CD14-positive monocyte (primary cell): ENCODE results near the gene BTBD8. TPM values are rescaled to one million over a fixed set of nuclear protein-coding genes. Genes with fewer than 3 reads are reported as not detected.

Experiments
- DNase-seq, 3 donors: peaks; one replicate each; pipeline ENCODE4 v3.0.0-alpha.2; 2011 to 2022
- H2AFZ ChIP-seq: 2 replicates; pipeline ENCODE4 v1.6.0; 2012; ENCODE audit warnings: mild to moderate bottlenecking, low read depth, low read length, inconsistent platforms; ENCODE audit not compliant: insufficient read depth, poor library complexity, severe bottlenecking
- H3K27ac ChIP-seq, 2 donors: 1 replicate in 1 of 2; 2 replicates in 1 of 2; pipeline ENCODE4 v1.5.1; 2012 to 2013; ENCODE audit warnings: low read length in 2 of 2, control low read depth in 1 of 2, inconsistent platforms in 1 of 2, low read depth in 1 of 2, mild to moderate bottlenecking in 1 of 2
- H3K27me3 ChIP-seq, 2 donors: one replicate each; pipeline versions ENCODE4 v1.6.0 to v1.6.1; 2011 to 2013; ENCODE audit warnings: low read length in 2 of 2; ENCODE audit not compliant: control insufficient read depth in 2 of 2, insufficient read depth in 2 of 2
- H3K36me3 ChIP-seq, 2 donors: replicated peaks in 1 of 2; 1 replicate in 1 of 2; 2 replicates in 1 of 2; pipeline versions ENCODE4 v1.5.1 to v1.6.1; 2012 to 2013; ENCODE audit warnings: low read length in 2 of 2, control low read depth in 1 of 2, inconsistent platforms in 1 of 2, mild to moderate bottlenecking in 1 of 2; ENCODE audit not compliant: insufficient read depth in 2 of 2, control insufficient read depth in 1 of 2
- H3K4me1 ChIP-seq, 2 donors: 1 replicate in 1 of 2; 2 replicates in 1 of 2; pipeline versions ENCODE4 v1.5.1 to v1.6.1; 2012 to 2013; ENCODE audit warnings: low read length in 2 of 2, control low read depth in 1 of 2, inconsistent platforms in 1 of 2, mild to moderate bottlenecking in 1 of 2, moderate library complexity in 1 of 2; ENCODE audit not compliant: insufficient read depth in 2 of 2, control insufficient read depth in 1 of 2
- H3K4me2 ChIP-seq: replicated peaks from 2 replicates; pipeline ENCODE3; 2012; ENCODE audit warnings: low read length, moderate library complexity, mild to moderate bottlenecking; ENCODE audit not compliant: poor library complexity, severe bottlenecking; ENCODE audit errors: extremely low read depth
- H3K4me3 ChIP-seq, 3 experiments: fragments of 200-600 bp in 1 of 3; sonication (generic) in 1 of 3; replicated peaks in 1 of 3; 1 replicate in 2 of 3; 2 replicates in 1 of 3; pipeline ENCODE4 v1.5.1; 2011 to 2013; ENCODE audit warnings: low read length in 3 of 3, mild to moderate bottlenecking in 3 of 3, control low read depth in 2 of 3, low read depth in 2 of 3, inconsistent platforms in 1 of 3, moderate library complexity in 1 of 3
- H3K79me2 ChIP-seq: 2 replicates; pipeline ENCODE4 v1.6.0; 2012; ENCODE audit warnings: mild to moderate bottlenecking, control low read depth, inconsistent platforms, low read length, moderate library complexity; ENCODE audit not compliant: insufficient read depth
- H3K9ac ChIP-seq: 2 replicates; pipeline ENCODE4 v1.6.0; 2017; ENCODE audit warnings: low read length, mild to moderate bottlenecking; ENCODE audit not compliant: insufficient read depth, poor library complexity, severe bottlenecking
- H3K9me3 ChIP-seq, 2 donors: replicated peaks in 1 of 2; 1 replicate in 1 of 2; 2 replicates in 1 of 2; pipeline versions ENCODE4 v1.5.1 to v1.6.1; 2012 to 2013; ENCODE audit warnings: low read length in 2 of 2, control low read depth in 1 of 2; ENCODE audit not compliant: control insufficient read depth in 1 of 2, insufficient read depth in 1 of 2
- H4K20me1 ChIP-seq: 2 replicates; pipeline ENCODE4 v1.6.0; 2012; ENCODE audit warnings: mild to moderate bottlenecking, low read length, control low read depth, moderate library complexity; ENCODE audit not compliant: insufficient read depth
- H3K27ac Mint-ChIP-seq, 7 donors: one replicate each; pipeline ENCODE4 v1.8.0; 2020; ENCODE audit warnings: mild to moderate bottlenecking in 7 of 7, mixed read lengths in 7 of 7, moderate library complexity in 6 of 7, inconsistent platforms in 2 of 7
- H3K27me3 Mint-ChIP-seq, 3 donors: one replicate each; pipeline ENCODE4 v1.8.0; 2021 to 2022; ENCODE audit warnings: low read depth in 3 of 3, mild to moderate bottlenecking in 3 of 3, mixed read lengths in 3 of 3, moderate library complexity in 3 of 3, inconsistent platforms in 1 of 3
- H3K36me3 Mint-ChIP-seq, 2 donors: one replicate each; pipeline ENCODE4 v1.8.0; 2020; ENCODE audit warnings: mixed read lengths in 2 of 2, inconsistent platforms in 1 of 2, mild to moderate bottlenecking in 1 of 2
- H3K4me1 Mint-ChIP-seq: one replicate; pipeline ENCODE4 v1.8.0; 2020; ENCODE audit warnings: mild to moderate bottlenecking, mixed read lengths
- H3K4me3 Mint-ChIP-seq, 2 donors: one replicate each; pipeline ENCODE4 v1.8.0; 2020; ENCODE audit warnings: mild to moderate bottlenecking in 2 of 2, mixed read lengths in 2 of 2, moderate library complexity in 1 of 2
- H3K9me3 Mint-ChIP-seq, 7 donors: one replicate each; pipeline ENCODE4 v1.8.0; 2020 to 2022; ENCODE audit warnings: mixed read lengths in 7 of 7, mild to moderate bottlenecking in 6 of 7, moderate library complexity in 6 of 7, inconsistent platforms in 2 of 7
- WGBS: methylation state at CpG from one replicate; pipeline ENCODE4 v1.1.5; 2013; ENCODE audit warnings: missing lambda C conversion rate; ENCODE audit not compliant: insufficient coverage; 5-methylcytosine and 5-hydroxymethylcytosine counted together
- intact Hi-C, 2 donors: fragments of 100-400 bp; cut with micrococcal nuclease; formaldehyde crosslinking; loops; one replicate each; pipeline versions ENCODE4 v1.15.0 to v1.15.1; 2023
- polyA minus RNA-seq: library from RNA; depleted of rRNA, polyadenylated mRNA; stranded (reverse); fragments of >200 nt; gene quantifications from 2 replicates; pipeline ENCODE4 v1.2.3, GENCODE V29; 2012
- polyA plus RNA-seq, 3 donors: library from polyadenylated mRNA; depleted of rRNA in 1 of 3; unstranded in 2 of 3; stranded (reverse) in 1 of 3; fragments of 300-500 nt in 2 of 3; fragments of >200 nt in 1 of 3; fragmentation: Illumina TruSeq in 2 of 3; gene quantifications; 1 replicate in 2 of 3; 2 replicates in 1 of 3; pipeline ENCODE4 v1.2.3, GENCODE V29; 2012 to 2021
- total RNA-seq, 12 experiments: library from RNA in 1 of 12; stranded (reverse) in 1 of 12; fragments of 120-200 nt in 1 of 12; gene quantifications; one replicate each; pipeline ENCODE4 v1.2.4 and lab custom pipeline; 2013 to 2026; ENCODE audit warnings: mixed read lengths in 6 of 12, inconsistent platforms in 1 of 12
- TF ChIP-seq, protein P1 (sequence below): fragments of 200-600 bp; IDR thresholded peaks from one replicate; pipeline ENCODE4 v1.8.0; 2022; ENCODE audit warnings: antibody characterized with exemption, mild to moderate bottlenecking

Gene BTBD8
- 2.2 TPM for total RNA-seq (2013)
- polyA plus RNA-seq (1 to 10 TPM in 1 of 3 donors, under 1 TPM in 2; 0.44 to 1.1 (median 0.88) TPM), polyA minus RNA-seq (0.42 and 0.56 TPM in 2 replicates), total RNA-seq (lab: John Stamatoyannopoulos, UW) (1.2 to 8.0 (median 3.3) reads per million in 11 experiments)

DNA sequence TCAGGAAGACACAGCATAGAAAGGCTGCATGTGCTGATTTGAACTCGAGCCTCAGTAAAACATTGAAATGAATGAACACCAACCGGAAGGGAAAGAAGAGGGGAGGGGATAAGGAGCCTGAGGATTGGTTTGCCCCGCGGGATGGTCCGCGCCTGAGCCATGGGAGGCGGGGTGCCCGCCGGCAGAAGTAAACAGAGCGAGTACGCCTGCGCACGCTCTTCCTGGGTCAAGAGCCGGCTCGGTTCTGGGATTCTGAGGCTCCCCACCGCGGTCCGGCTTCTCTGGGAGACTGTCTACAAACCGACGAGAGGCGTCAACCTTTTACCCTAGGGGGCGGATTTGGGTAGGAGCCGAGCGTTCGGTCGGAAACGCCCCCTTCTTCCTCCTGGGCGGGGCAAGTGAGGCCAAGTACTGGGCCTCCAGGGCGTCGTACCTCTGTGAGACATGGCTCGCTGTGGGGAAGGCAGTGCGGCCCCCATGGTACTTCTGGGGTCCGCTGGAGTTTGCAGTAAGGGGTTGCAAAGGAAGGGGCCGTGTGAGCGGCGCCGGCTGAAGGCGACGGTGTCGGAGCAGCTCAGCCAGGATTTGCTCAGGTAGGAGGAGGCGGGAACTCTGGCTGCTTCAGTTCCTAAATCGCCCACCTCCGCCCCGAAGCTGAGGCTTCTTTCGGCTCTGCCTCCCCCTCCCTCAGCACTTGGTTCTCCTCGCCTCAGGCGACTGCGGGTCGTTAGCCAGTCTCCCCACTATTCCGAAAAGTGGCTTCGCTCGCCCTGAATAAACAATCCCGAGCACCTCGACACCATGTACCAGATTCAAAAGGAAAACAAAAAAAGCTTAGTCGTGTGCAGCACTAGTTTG lies at the start of gene BTBD8:
Gene BTBD8, plus strand, starts transcription at position 218 of the 858 bp plus-strand sequence. Its CDS starts 227 bp downstream, at position 445.
- H3K4me1 Mint-ChIP-seq, result peaks cover 10% of the 10 kb centered on the region
- H3K4me2 ChIP-seq, result peak within 1 kb of the TSS; percentile 75
- no peaks in the 10 kb centered on the region for H3K79me2 ChIP-seq
- peak; percentile 73 to 78 (median 74) for DNase-seq
- WGBS, result under 1% methylated on average over 49 of the region's 55 CpGs
- H3K36me3 Mint-ChIP-seq, result peaks cover 5% of the 10 kb centered on the region in 2 donors
- H3K27me3 Mint-ChIP-seq, result peaks cover 0 to 2% (median 2%) of the 10 kb centered on the region in 3 donors
- H3K4me3 Mint-ChIP-seq, result peak within 1 kb of the TSS; percentile 99 to 100
- intact Hi-C loops, result loop anchor here in 1 of 2 donors (10.0 kb wide), 1 partner anchor 214 kb away; the partner anchor contains the start of genes GLMN and RPAP2
- TF ChIP-seq, protein P1, sequence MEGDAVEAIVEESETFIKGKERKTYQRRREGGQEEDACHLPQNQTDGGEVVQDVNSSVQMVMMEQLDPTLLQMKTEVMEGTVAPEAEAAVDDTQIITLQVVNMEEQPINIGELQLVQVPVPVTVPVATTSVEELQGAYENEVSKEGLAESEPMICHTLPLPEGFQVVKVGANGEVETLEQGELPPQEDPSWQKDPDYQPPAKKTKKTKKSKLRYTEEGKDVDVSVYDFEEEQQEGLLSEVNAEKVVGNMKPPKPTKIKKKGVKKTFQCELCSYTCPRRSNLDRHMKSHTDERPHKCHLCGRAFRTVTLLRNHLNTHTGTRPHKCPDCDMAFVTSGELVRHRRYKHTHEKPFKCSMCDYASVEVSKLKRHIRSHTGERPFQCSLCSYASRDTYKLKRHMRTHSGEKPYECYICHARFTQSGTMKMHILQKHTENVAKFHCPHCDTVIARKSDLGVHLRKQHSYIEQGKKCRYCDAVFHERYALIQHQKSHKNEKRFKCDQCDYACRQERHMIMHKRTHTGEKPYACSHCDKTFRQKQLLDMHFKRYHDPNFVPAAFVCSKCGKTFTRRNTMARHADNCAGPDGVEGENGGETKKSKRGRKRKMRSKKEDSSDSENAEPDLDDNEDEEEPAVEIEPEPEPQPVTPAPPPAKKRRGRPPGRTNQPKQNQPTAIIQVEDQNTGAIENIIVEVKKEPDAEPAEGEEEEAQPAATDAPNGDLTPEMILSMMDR, result peak; percentile 17
- H4K20me1 ChIP-seq, result no peaks in the 10 kb centered on the region
- peak within 1 kb of the TSS; percentile 57 to 87 (median 66) for H3K4me3 ChIP-seq
- H3K27ac ChIP-seq, result peak within 1 kb of the TSS; percentile 21 to 78
- no peaks in the 10 kb centered on the region for H3K36me3 ChIP-seq
- no peaks in the 10 kb centered on the region for H3K27me3 ChIP-seq
- peaks cover 8 to 10% of the 10 kb centered on the region in 2 donors for H3K4me1 ChIP-seq
- peak within 1 kb of the TSS; percentile 96 for H2AFZ ChIP-seq
- peaks cover 4 to 10% of the 10 kb centered on the region in 2 donors for H3K9me3 ChIP-seq
- H3K9ac ChIP-seq, result peak within 1 kb of the TSS; percentile 72
- H3K27ac Mint-ChIP-seq, result peak within 1 kb of the TSS; percentile 82 to 95 (median 92)
- H3K9me3 Mint-ChIP-seq, result peaks cover 4 to 17% (median 12%) of the 10 kb centered on the region in 7 donors

DNA sequence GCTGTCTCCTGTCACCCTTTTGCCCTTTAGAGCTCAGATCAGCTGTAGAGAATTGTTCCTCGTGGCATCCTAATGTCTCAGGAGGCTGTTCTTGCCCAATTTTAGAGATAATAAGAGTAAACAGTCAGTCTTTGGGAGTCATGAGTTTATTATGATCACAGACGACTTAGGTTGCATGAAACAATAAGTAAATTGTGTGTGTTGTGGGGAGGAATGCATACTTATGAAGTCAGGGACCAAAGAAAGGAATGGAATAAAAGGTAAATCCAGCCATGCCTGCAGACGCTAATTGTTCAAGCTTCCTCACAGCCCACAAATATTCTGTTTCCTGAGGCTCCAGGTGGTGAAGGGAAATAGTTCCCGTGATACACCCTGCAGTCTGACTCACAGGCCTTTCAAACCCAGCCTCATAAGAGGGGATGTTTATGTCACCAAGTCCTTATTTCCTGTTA lies 49.5 kb upstream of the BTBD8 start:
- H3K27me3 Mint-ChIP-seq, result peaks cover 36 to 48% (median 44%) of the 10 kb centered on the region in 3 donors
- no peak overlapping the region for H3K27ac Mint-ChIP-seq

More for the DNA sequence above, 49.5 kb upstream of the BTBD8 start:
- Histone ChIP-seq H3K27ac (no peak overlapping the region), H3K4me2 (peak overlapping the region; percentile 70), H3K79me2 (no peaks in the 10 kb centered on the region), H2AFZ (no peak overlapping the region), H3K4me3 (peak overlapping the region in 1 of 3 experiments; percentile 66), H3K36me3 (no peaks in the 10 kb centered on the region), H3K27me3 (peaks cover 28 to 39% of the 10 kb centered on the region in 2 donors), H4K20me1 (no peaks in the 10 kb centered on the region), H3K9ac (no peak overlapping the region), H3K4me1 (peaks cover 10 to 11% of the 10 kb centered on the region in 2 donors), H3K9me3 (peaks cover 5 to 6% of the 10 kb centered on the region in 2 donors)
- peaks cover 6 to 24% (median 9%) of the 10 kb centered on the region in 7 donors for H3K9me3 Mint-ChIP-seq
- intact Hi-C loops, result no loop called here
- H3K36me3 Mint-ChIP-seq, result peaks cover 0 to 6% of the 10 kb centered on the region in 2 donors
- DNase-seq, result no peak
- H3K4me1 Mint-ChIP-seq, result peaks cover 11% of the 10 kb centered on the region
- H3K4me3 Mint-ChIP-seq, result peak overlapping the region in 1 of 2 donors; percentile 85
- WGBS, result 7% methylated on average over 2 of the region's 4 CpGs
- TF ChIP-seq, protein P1, result no peak
